ENCODE measurements around the gene METTL23.
A peak's percentile ranks its signal among the peaks of the same experiment; 100 is the strongest.
"Not testable (repeated sequence)": the region's sequence is repeated elsewhere in the genome, so short reads cannot be mapped to it uniquely, and the experiment has no call there.

METTL23 gene

GRCh38 chr17:76735586-76736348 is 9.1 kb downstream of the METTL23 start:
- DNase-seq: no peak

- DNase-seq: peak; percentile 79
Measured at GRCh38 chr17:76736349-76737081, 9.9 kb downstream of the METTL23 start.

- DNase-seq: peak; percentile 97
Measured at GRCh38 chr17:76737082-76737675, 10.5 kb downstream of the METTL23 start, which contains the start of gene SRSF2. SRSF2 (minus strand) TSS chr17:76737331; CDS start chr17:76737160, 171 bp downstream.

- DNase-seq: peak; percentile 93
Measured at GRCh38 chr17:76737676-76738467, 11.2 kb downstream of the METTL23 start, which contains the start of gene MFSD11. MFSD11 (plus strand) TSS chr17:76738119; CDS start chr17:76738353, 234 bp downstream.

- DNase-seq: no peak
Measured at GRCh38 chr17:76738468-76738850, 11.8 kb downstream of the METTL23 start.

GRCh38 chr17:76739568-76740115 is 13.0 kb downstream of the METTL23 start:
- DNase-seq: not testable (repeated sequence)

GRCh38 chr17:76740329-76741118 is 13.9 kb downstream of the METTL23 start:
- DNase-seq: no peak

GRCh38 chr17:76742958-76743357 is 16.3 kb downstream of the METTL23 start:
- no peak for DNase-seq

- no peak for DNase-seq
Measured at GRCh38 chr17:76744747-76745146, 18.1 kb downstream of the METTL23 start.

GRCh38 chr17:76745785-76746184 is 19.1 kb downstream of the METTL23 start:
- not testable (repeated sequence) for DNase-seq

GRCh38 chr17:76747716-76748363 is 21.2 kb downstream of the METTL23 start:
- DNase-seq: no peak

- DNase-seq: no peak
Measured at GRCh38 chr17:76748657-76749056, 22.0 kb downstream of the METTL23 start.

GRCh38 chr17:76751416-76751993 is 24.9 kb downstream of the METTL23 start:
- no peak for DNase-seq

GRCh38 chr17:76752006-76752405 is 25.4 kb downstream of the METTL23 start:
- DNase-seq: peak; percentile 19

- peak; percentile 35 for DNase-seq
Measured at GRCh38 chr17:76753061-76753961, 26.7 kb downstream of the METTL23 start.

- no peak for DNase-seq
Measured at GRCh38 chr17:76755285-76755684, 28.6 kb downstream of the METTL23 start.

- DNase-seq: no peak
Measured at GRCh38 chr17:76757256-76757655, 30.6 kb downstream of the METTL23 start.

- DNase-seq: no peak
Measured at GRCh38 chr17:76758570-76758969, 31.9 kb downstream of the METTL23 start.

GRCh38 chr17:76772842-76773525 is 46.3 kb downstream of the METTL23 start:
- DNase-seq: peak; percentile 80

Data from CD4-positive, alpha-beta T cell treated with Interleukin-6 for 4 hours (primary cell).